CD4-positive, alpha-beta T cell treated with Interleukin-12 subunit alpha and Interleukin-12 subunit beta, for 1 hour (primary cell): ENCODE measurements around the gene PCMT1.

Experiments used
- DNase-seq: peaks from one replicate; pipeline ENCODE4 v3.0.0-alpha.2; 2020

PCMT1 gene

GRCh38 chr6:149856256-149856994 lies 106.9 kb downstream of the PCMT1 start:
- DNase-seq, result no peak

GRCh38 chr6:149857541-149857940 lies 108.0 kb downstream of the PCMT1 start:
- DNase-seq, result no peak

GRCh38 chr6:149859368-149859767 lies 109.8 kb downstream of the PCMT1 start:
- DNase-seq, result no peak

GRCh38 chr6:149859938-149860337 lies 110.4 kb downstream of the PCMT1 start:
- DNase-seq, result no peak

GRCh38 chr6:149860513-149860833 lies 110.9 kb downstream of the PCMT1 start:
- DNase-seq, result no peak
